SK-N-SH (cell line): ENCODE measurements around the gene DGCR2. TPM values are rescaled to one million over a fixed set of nuclear protein-coding genes. Genes with fewer than 3 reads are reported as not detected.
"Not testable (repeated sequence)": the region's sequence is repeated elsewhere in the genome, so short reads cannot be mapped to it uniquely, and the experiment has no call there.

Experiments
- CTCF ChIA-PET: fragments of 300-600, 350-600 bp; formaldehyde crosslinking; extraction: SDS; loops from one replicate; lab custom pipeline; 2021; lab: Yijun Ruan, JAX
- POLR2A ChIA-PET: fragments of 350-600 bp; sonication (Branson Sonifier 250); formaldehyde crosslinking; extraction: SDS; loops from one replicate; lab custom pipeline; 2020; ENCODE audit warnings: antibody characterized with exemption, inconsistent platforms; lab: Yijun Ruan, JAX
- DNase-seq: peaks from one replicate; pipeline ENCODE4 v3.0.0; 2012
- H2AFZ ChIP-seq: fragments of 200-600 bp; sonication (generic); 2 replicates; pipeline ENCODE4 v1.8.1; 2016; ENCODE audit warnings: antibody characterized with exemption, mild to moderate bottlenecking, low read depth
- H3F3A ChIP-seq: fragments of 200-600 bp; sonication (generic); replicated peaks from 2 replicates; pipeline ENCODE3; 2016; ENCODE audit warnings: antibody characterized with exemption, mild to moderate bottlenecking; ENCODE audit not compliant: insufficient read depth
- H3K27ac ChIP-seq, 2 experiments: fragments of 200-500 bp in 1 of 2; fragments of 200-600 bp in 1 of 2; sonication (Bioruptor generic) in 1 of 2; sonication (generic), shearing (Covaris generic) in 1 of 2; 2 replicates each; pipeline versions ENCODE4 v1.5.1 to v1.6.1; 2014 to 2016; ENCODE audit warnings: low read depth in 2 of 2, inconsistent platforms in 1 of 2, low read length in 1 of 2, mild to moderate bottlenecking in 1 of 2, mixed read lengths in 1 of 2
- H3K27me3 ChIP-seq: fragments of 200-600 bp; sonication (generic), shearing (Covaris generic); 2 replicates; pipeline ENCODE4 v1.6.1; 2016; ENCODE audit warnings: mixed run types; ENCODE audit not compliant: insufficient read depth
- H3K36me3 ChIP-seq, 2 experiments: fragments of 200-500 bp in 1 of 2; fragments of 200-600 bp in 1 of 2; sonication (Bioruptor generic) in 1 of 2; sonication (generic) in 1 of 2; replicated peaks in 1 of 2; 2 replicates each; pipeline versions ENCODE3 to v1.5.1; 2014 to 2016; ENCODE audit warnings: low read length in 1 of 2, mild to moderate bottlenecking in 1 of 2; ENCODE audit not compliant: insufficient read depth in 2 of 2, control insufficient read depth in 1 of 2
- H3K4me1 ChIP-seq, 2 experiments: fragments of 200-500 bp in 1 of 2; fragments of 200-600 bp in 1 of 2; sonication (Bioruptor generic) in 1 of 2; sonication (generic), shearing (Covaris generic) in 1 of 2; 2 replicates each; pipeline versions ENCODE4 v1.5.1 to v1.6.1; 2014 to 2016; ENCODE audit warnings: low read depth in 1 of 2, low read length in 1 of 2, mixed run types in 1 of 2; ENCODE audit not compliant: insufficient read depth in 2 of 2, control insufficient read depth in 1 of 2
- H3K4me2 ChIP-seq: fragments of 200-600 bp; sonication (generic), shearing (Covaris generic); 2 replicates; pipeline ENCODE4 v1.6.1; 2017; ENCODE audit warnings: mixed run types
- H3K4me3 ChIP-seq, 2 experiments: fragments of 200-500 bp in 1 of 2; fragments of 200-600 bp in 1 of 2; sonication (Bioruptor generic) in 1 of 2; sonication (generic), shearing (Covaris generic) in 1 of 2; 2 replicates each; pipeline versions ENCODE4 v1.5.1 to v1.8.1; 2014 to 2016; ENCODE audit warnings: low read depth in 2 of 2, inconsistent platforms in 1 of 2, low read length in 1 of 2, mild to moderate bottlenecking in 1 of 2, mixed read lengths in 1 of 2, moderate library complexity in 1 of 2
- H3K79me2 ChIP-seq: fragments of 200-600 bp; sonication (generic); 2 replicates; pipeline ENCODE4 v1.8.1; 2017; ENCODE audit warnings: mild to moderate bottlenecking; ENCODE audit not compliant: insufficient read depth
- H3K9ac ChIP-seq: fragments of 200-600 bp; sonication (generic); 2 replicates; pipeline ENCODE4 v1.6.1; 2017; ENCODE audit warnings: mixed run types
- H3K9me2 ChIP-seq: fragments of 200-600 bp; sonication (generic); 2 replicates; pipeline ENCODE4 v1.6.1; 2017; ENCODE audit warnings: mixed run types
- H3K9me3 ChIP-seq: fragments of 200-600 bp; sonication (generic); 2 replicates; pipeline ENCODE4 v1.6.1; 2017; ENCODE audit warnings: mixed run types, mild to moderate bottlenecking, moderate library complexity
- H4K20me1 ChIP-seq: fragments of 200-600 bp; sonication (generic); 2 replicates; pipeline ENCODE4 v1.6.1; 2017; ENCODE audit warnings: mild to moderate bottlenecking, mixed run types; ENCODE audit not compliant: insufficient read depth
- CTCF ChIP-seq: fragments of 200-600 bp; sonication (generic); IDR thresholded peaks from 2 replicates; pipeline ENCODE4 v1.6.1; 2017; ENCODE audit warnings: antibody characterized with exemption, mild to moderate bottlenecking, moderate library complexity
- EP300 ChIP-seq, 2 experiments: IDR thresholded peaks; 2 replicates each; pipeline versions ENCODE4 v1.4.0 to v1.6.1; 2012; ENCODE audit warnings: borderline replicate concordance in 1 of 2, low read depth in 1 of 2, low read length in 1 of 2
- GATA2 ChIP-seq: sonication (generic); formaldehyde crosslinking; IDR thresholded peaks from 2 replicates; pipeline ENCODE4 v1.5.0; 2020; ENCODE audit warnings: mild to moderate bottlenecking, missing genetic modification reagents
- IRF3 ChIP-seq: fragments of 150-350 bp; IDR thresholded peaks from 2 replicates; pipeline ENCODE4 v1.6.1; 2016; ENCODE audit warnings: mild to moderate bottlenecking, low read depth, low read length
- JUND ChIP-seq: IDR thresholded peaks from 2 replicates; pipeline ENCODE4 v1.4.0; 2012
- MEF2A ChIP-seq: IDR thresholded peaks from 2 replicates; pipeline ENCODE4 v1.4.0; 2012; ENCODE audit warnings: low read depth, borderline replicate concordance
- MXI1 ChIP-seq: IDR thresholded peaks from 2 replicates; pipeline ENCODE4 v1.6.1; 2012; ENCODE audit warnings: mild to moderate bottlenecking, low read depth, low read length, improper control_type of control experiment
- NRF1 ChIP-seq: IDR thresholded peaks from 2 replicates; pipeline ENCODE4 v1.6.1; 2012; ENCODE audit warnings: low read depth, mild to moderate bottlenecking, low read length
- PBX3 ChIP-seq: IDR thresholded peaks from 2 replicates; pipeline ENCODE4; 2012
- RFX5 ChIP-seq: IDR thresholded peaks from 2 replicates; pipeline ENCODE4 v1.6.1; 2012; ENCODE audit warnings: mild to moderate bottlenecking, improper control_type of control experiment, low read length
- RXRA ChIP-seq: IDR thresholded peaks from 2 replicates; pipeline ENCODE4 v1.4.0; 2012; ENCODE audit warnings: low read depth, mild to moderate bottlenecking, borderline replicate concordance
- SIN3A ChIP-seq: IDR thresholded peaks from 2 replicates; pipeline ENCODE4 v1.6.1; 2012; ENCODE audit warnings: low read depth, mild to moderate bottlenecking, low read length, moderate library complexity, borderline replicate concordance
- SMC3 ChIP-seq: IDR thresholded peaks from 2 replicates; pipeline ENCODE4 v1.6.1; 2012; ENCODE audit warnings: low read depth, low read length, improper control_type of control experiment
- TAF1 ChIP-seq: IDR thresholded peaks from 2 replicates; pipeline ENCODE4 v1.6.1; 2012; ENCODE audit warnings: low read depth, mild to moderate bottlenecking, low read length, moderate library complexity, borderline replicate concordance
- USF2 ChIP-seq: fragments of 150-350 bp; IDR thresholded peaks from 2 replicates; pipeline ENCODE4 v1.6.1; 2017; ENCODE audit warnings: antibody characterized with exemption, low read length, low read depth, borderline replicate concordance
- WGBS: methylation state at CpG from one replicate; pipeline ENCODE4 v1.1.6; 2017; ENCODE audit warnings: low lambda C conversion rate; 5-methylcytosine and 5-hydroxymethylcytosine counted together
- polyA plus RNA-seq, 3 experiments: library from polyadenylated mRNA; depleted of rRNA; stranded (reverse); fragments of >200 nt; gene quantifications; 2 replicates each; pipeline ENCODE4 v1.2.3, GENCODE V29; 2012
- TF ChIP-seq, protein P1 (sequence below): IDR thresholded peaks from 2 replicates; pipeline ENCODE4 v1.4.0; 2012; ENCODE audit warnings: low read depth

Gene DGCR2
- polyA plus RNA-seq, 1 of the 3 experiments (the other 2 are of a cell fraction), result 30.4 TPM

- no peak overlapping the region for H2AFZ ChIP-seq
- ChIA-PET POLR2A (no interaction called here), CTCF (no interaction called here)
- no peaks in the 10 kb centered on the region for H4K20me1 ChIP-seq
- TF ChIP-seq CTCF, result no peak
- TF ChIP-seq TAF1, result no peak
- TF ChIP-seq, protein P1, sequence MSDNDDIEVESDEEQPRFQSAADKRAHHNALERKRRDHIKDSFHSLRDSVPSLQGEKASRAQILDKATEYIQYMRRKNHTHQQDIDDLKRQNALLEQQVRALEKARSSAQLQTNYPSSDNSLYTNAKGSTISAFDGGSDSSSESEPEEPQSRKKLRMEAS, result no peak
- TF ChIP-seq NRF1, result no peak
- no peak for TF ChIP-seq SMC3
- TF ChIP-seq RFX5, result no peak
- TF ChIP-seq RXRA, result no peak
- no peaks in the 10 kb centered on the region for H3K9me3 ChIP-seq
- no peak overlapping the region for H3K4me2 ChIP-seq
- whole genome bisulfite sequencing, result 80% methylated on average over 4 of the region's 4 CpGs
- no peak overlapping the region for H3K4me3 ChIP-seq
- no peak overlapping the region for H3K9ac ChIP-seq
- no peaks in the 10 kb centered on the region for H3K27me3 ChIP-seq
- no peak for DNase-seq
- H3K4me1 ChIP-seq, result peaks cover 0 to 5% of the 10 kb centered on the region in 2 experiments; a peak in 1 of 4 replicates
- no peaks in the 10 kb centered on the region for H3F3A ChIP-seq
- H3K79me2 ChIP-seq, result peaks cover 7% of the 10 kb centered on the region; the same call in 1 of the 2 replicates
- no peak overlapping the region for H3K27ac ChIP-seq
- no peaks in the 10 kb centered on the region for H3K9me2 ChIP-seq
- peaks cover 0 to 14% of the 10 kb centered on the region in 2 experiments for H3K36me3 ChIP-seq
These were observed 42.5 kb downstream of the DGCR2 start for GRCh38 chr22:19079691-19080090.

- POLR2A ChIA-PET, result no interaction called here
These were observed 46.8 kb downstream of the DGCR2 start for GRCh38 chr22:19075404-19075803.

GRCh38 chr22:19072853-19073252 lies 49.4 kb downstream of the DGCR2 start:
- H3F3A ChIP-seq, H3K27me3 ChIP-seq, H3K9me2 ChIP-seq, DNase-seq, H3K4me2 ChIP-seq, H3K4me3 ChIP-seq, H2AFZ ChIP-seq, H3K27ac ChIP-seq, H3K9me3 ChIP-seq, H4K20me1 ChIP-seq, H3K4me1 ChIP-seq, H3K79me2 ChIP-seq, POLR2A ChIA-PET, H3K9ac ChIP-seq: not testable (repeated sequence)
- CTCF ChIA-PET, result interaction anchor here (0.7 to 1.9 kb wide), 5 partner anchors 9 to 1001 kb away, joined by 3 to 5 read pairs (median 4); no protein-coding TSS in a partner anchor
- H3K36me3 ChIP-seq, result peaks cover 0 to 16% of the 10 kb centered on the region in 2 experiments

More at GRCh38 chr22:19075404-19075803, 46.8 kb downstream of the DGCR2 start:
- H3K4me1 ChIP-seq, result peaks cover 0 to 8% of the 10 kb centered on the region in 2 experiments; a peak in 1 of 4 replicates
- H3K27ac ChIP-seq, result no peak overlapping the region
- no peaks in the 10 kb centered on the region for H3K9me2 ChIP-seq
- H3K9me3 ChIP-seq, result no peaks in the 10 kb centered on the region
- WGBS, result 96% methylated on average over 1 of the region's 1 CpG
- no peak overlapping the region for H2AFZ ChIP-seq
- peaks cover 6% of the 10 kb centered on the region for H4K20me1 ChIP-seq
- no peaks in the 10 kb centered on the region for H3K27me3 ChIP-seq
- DNase-seq, result no peak
- H3K4me2 ChIP-seq, result no peak overlapping the region
- peaks cover 0 to 18% of the 10 kb centered on the region in 2 experiments for H3K36me3 ChIP-seq
- H3K79me2 ChIP-seq, result peaks cover 7% of the 10 kb centered on the region; the same call in 1 of the 2 replicates
- TF ChIP-seq GATA2 (CRISPR knock-in tag) (no peak), MXI1 (no peak), EP300 (IDR thresholded peaks at IDR 0.05; ENCODE audit: borderline replicate concordance in 1 of 2, low read depth in 1 of 2, low read length in 1 of 2) (no peak), PBX3 (no peak), RFX5 (no peak), SIN3A (no peak), USF2 (no peak), IRF3 (no peak), SMC3 (no peak), JUND (no peak), MEF2A (no peak)
- TF ChIP-seq, all 33 proteins: peak for 0
- CTCF ChIA-PET, result no interaction called here
- Histone ChIP-seq H3F3A (no peaks in the 10 kb centered on the region), H3K4me3 (no peak overlapping the region), H3K9ac (no peak overlapping the region)
